Inflammatory macrophage treated with lipopolysaccharide for 4 hours (primary cell): ENCODE measurements around the gene HS2ST1.
"Not testable (repeated sequence)": the region's sequence is repeated elsewhere in the genome, so short reads cannot be mapped to it uniquely, and the experiment has no call there.

Experiments used
- DNase-seq: peaks from one replicate; pipeline ENCODE4 v3.0.0-alpha.2; 2020

HS2ST1 gene

DNA sequence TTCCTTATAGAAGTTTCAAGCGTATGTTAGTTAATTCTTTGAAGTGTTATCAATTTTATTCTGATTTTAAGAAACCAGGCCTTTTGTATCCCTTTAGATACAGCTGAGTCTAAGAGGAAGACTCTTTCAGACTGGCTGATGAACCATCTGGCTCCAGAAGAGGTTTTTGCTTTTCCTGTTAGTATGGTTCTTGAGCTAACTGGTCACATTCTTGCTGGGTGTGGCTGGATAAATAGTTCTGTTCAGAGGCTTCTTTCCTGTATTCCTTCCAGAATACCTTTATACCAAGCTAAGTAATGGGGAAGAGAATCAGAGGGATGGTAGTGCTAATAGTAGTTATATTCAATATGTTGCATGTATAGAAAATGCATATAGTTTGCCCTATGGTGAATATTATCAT, 12.4 kb downstream of the HS2ST1 start:
- no peak for DNase-seq

DNA sequence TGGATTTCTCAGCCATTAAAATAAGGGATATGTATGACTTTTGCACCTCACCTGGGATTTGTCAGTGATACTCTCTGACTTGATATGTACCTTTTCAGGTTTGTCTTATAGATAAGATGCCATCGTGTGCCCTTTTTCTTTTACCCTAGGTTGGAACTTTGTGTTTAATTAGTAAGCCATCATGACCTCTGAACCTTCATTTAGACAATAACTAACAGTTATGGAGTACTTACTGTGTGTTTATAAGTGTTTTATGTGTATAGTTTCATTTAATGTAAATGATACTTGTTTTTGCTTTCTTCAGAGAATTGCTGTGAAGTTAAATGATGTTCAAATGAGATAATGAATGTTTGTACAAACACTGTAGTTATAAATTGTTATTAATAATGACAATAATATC, 14.4 kb downstream of the HS2ST1 start:
- DNase-seq = no peak

DNA sequence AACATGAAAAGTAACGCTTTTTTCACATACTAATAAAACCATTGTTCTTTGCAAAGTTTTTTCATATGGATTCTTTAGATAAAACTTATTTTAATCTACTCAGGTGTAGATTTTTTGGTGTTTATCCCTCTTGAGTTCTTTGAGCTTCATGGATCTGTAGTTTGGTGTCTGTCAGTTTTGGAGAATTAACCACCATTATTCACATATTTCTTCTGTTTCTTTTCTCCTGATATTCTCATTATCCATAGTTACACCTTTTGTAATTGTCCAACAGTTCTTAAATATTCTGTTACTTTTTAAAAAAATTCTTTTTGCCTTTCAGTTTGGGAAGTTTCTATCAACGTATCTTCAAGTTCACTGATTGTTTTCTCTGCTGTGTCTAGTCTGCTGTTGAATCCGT, 18.6 kb downstream of the HS2ST1 start:
- DNase-seq = no peak

DNA sequence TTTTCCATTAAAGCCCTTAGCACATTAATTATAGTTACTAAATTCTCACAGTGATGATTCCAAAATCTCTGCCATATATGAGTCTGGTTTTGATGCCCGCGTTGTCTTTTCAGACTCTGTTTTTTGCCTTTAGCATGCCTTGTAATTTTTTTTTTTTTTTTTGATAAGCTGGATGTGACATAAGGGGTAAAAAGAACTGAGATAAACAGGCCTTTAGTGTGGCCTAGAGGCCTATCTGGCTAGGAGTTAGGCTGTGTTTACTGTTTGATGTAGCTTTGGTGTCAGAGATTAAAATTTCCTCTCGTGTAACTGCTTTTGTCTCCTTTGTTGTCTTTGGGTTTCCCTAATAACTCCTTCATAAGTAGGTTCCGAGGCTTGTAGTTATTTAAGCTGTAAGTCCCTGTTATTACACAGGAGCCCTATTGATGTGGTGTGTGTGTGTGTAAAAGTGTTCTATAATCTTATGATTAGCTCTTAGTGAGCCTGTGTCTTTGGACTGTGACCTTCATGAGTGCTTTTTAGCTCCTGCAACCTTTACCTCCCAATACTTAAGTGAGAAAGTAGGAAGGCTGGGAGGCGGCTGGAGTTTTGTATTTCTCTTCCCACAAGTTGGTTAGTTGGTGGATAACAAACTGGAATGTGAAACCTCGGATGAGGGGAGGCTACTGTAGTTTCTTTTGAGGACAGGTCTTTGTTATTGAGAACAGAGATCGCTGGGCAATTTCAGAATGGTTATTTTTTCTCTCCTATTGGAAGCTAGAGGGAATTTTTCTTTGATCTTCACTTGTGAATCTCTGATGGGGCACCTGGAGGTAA, 19.3 kb downstream of the HS2ST1 start:
- DNase-seq = no peak

DNA sequence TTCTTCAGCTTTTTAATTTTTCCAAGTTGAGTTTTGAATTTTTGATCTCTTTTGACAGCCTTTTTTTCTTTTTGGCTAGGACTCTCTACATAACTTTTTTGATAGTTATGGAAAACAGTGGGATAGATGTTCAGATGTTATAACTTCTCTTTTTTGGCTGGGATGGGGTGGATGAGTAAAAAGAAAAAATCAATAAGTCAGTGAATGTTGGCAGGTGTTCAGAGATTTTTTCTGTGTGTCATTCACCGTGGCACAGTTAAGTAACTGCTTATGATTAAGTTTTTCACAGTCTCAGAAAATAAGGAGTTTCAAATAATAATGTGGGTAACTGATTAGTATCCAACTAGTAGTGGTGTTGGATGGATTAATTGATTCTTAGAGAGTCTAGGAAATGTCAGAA, 24.0 kb downstream of the HS2ST1 start:
- DNase-seq = no peak

DNA sequence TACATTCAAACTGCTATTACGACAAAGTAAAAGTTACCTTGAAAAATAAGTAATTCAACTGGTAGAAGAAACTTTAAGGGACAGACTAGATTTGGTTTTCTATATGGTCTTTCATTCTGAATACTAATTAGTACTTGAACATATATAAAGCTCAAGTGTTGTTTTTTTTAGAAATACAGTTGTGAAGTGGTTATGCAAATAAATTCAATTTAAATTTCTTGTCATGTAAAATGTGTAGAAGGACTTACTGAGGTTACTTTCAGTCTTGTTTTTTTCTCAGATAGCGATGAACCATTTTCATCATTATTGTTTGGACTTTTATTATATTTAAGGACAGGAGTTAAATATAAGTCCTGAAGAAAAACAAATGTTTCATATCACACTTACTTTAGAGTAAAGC, 24.4 kb downstream of the HS2ST1 start:
- no peak for DNase-seq

DNA sequence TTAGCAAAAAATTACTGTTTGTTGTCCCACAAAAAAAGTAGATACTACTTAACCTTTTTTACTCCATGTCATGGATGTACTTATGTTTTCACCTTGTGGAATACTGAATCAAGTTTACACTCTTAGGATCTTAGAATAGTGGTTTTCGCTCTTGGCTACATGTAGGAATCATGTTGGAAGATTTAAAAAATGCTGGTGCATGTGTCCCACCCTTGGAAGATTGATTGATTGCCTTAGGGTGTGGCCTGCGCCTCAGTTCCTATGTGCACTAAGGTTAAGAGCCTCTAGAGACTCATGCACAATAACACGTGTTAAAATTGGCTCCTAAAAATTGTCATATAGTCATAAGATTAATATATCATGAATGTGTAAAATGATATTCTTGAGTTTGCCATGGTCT, 25.0 kb downstream of the HS2ST1 start:
- DNase-seq = no peak

DNA sequence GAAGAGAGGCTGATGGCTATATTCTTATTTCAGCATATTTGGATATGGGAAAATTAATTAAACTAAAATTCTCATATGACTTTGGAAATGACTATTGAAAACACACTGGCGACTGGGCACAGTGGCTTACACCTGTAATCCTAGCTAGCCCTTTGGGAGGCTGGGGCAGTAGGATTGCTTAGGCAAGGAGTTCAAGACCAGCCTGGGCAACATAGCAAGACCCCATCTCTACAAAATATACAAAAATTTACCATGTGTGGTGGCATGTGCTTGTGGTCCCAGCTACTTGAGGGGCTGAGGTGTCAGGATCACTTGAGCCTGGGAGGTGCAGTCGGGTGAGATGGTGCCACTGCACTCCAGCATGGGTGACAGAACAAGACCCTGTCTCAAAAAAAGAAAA, 26.2 kb downstream of the HS2ST1 start:
- DNase-seq = no peak

DNA sequence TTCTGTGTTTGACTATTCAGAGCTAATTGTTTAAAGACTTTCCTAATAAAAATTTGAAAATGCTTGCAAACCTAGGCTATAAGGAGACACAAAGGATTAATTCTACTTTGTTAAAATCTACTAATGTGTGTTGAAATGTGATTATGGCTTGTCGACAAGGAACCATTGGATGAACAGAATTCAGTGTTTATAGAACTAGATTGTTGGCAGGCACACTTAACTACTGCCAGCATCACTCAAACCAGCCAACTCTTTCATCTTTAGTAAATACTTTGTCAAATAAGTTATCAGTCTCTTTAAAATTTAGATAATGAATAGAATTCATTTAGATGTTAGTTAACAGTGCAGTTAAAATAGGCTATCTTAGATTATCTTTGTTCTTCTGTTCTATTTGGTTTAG, 27.6 kb downstream of the HS2ST1 start:
- no peak for DNase-seq

DNA sequence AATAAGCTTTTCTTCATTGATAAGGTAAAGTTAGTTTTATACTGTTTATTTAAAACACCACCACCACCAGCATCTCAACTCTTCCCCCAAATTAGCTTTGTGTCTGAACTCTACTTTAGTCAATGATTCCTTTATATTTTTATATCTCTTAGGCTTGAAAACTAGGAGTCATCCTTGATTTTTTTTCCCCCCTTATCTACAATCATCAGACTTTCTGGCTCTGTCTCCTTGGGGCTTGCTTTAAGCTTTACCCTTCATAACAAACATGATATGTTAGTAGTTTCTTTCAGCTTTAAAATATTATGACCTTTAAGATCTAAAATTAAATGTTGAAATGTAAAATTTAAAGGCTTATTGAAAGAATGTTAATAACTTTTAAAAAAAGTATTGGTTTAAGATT, 28.3 kb downstream of the HS2ST1 start:
- DNase-seq = no peak

DNA sequence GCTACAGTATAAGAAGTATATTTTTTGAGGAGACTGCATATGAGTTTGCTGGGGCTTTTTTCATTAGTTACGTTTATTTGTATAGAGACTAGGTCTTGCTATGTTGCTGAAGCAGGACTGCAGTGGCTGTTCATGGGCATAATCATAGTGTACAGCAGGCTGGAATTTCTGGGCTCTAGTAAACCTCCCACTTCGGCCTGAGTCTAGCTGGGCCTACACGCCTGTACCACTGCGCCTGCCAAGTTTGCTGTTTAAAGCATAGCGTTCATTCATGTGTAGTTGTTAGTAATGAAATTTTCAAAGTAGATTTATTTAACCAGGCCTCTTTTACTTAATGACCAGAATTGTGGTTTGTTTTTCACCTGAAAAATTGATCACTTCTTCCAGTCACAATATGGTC, 33.8 kb downstream of the HS2ST1 start:
- no peak for DNase-seq

DNA sequence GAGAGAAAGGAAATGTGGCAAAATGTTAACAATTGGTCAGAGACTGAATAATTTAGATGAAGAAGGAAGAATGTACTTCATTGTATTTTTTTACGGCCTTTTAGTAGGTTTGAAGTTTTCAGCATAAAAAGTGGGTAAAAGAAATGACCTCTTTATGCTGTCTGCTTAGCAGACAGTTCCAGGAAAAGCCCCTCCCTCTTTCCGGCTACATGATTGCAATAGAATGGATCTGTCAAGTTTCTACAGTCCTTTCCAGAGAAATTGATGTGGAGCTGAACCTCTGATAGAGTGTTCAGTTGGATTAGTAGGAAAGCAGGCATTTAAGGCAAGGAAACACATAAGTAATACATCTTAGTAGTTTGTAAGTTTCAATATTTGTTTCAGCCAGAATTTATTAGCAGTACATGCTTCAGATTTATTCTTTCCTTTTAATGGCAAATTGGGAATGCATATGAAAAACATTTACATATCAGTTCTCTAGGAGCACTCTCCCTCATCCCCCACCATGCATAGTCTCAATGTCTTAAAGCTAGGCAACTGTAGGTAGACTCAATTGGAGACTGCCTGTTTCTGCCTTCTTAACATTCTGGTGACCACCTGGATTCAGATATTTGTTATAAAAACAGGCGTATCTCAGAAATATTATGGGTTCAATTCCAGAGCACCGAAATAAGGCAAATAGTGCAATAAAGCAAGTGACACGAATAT, 36.4 kb downstream of the HS2ST1 start:
- no peak for DNase-seq

DNA sequence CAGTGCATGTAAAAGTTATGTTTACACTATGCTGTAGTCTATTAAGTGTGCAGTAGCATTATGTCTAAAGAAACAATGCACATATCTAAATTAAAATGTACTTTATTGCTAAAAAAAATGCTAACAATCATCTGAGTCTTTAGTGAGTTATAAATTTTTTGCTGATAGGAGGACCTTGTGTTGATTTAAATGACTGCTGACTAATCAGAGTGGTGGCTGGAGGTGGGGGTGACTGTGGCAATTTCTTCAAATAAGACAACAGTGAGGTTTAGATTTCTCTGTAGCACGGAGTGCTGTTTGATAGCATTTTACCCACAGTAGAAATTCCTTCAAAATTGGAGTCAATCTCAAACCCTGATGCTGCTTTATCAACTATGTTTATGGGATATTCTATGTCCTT, 37.0 kb downstream of the HS2ST1 start:
- DNase-seq = no peak

DNA sequence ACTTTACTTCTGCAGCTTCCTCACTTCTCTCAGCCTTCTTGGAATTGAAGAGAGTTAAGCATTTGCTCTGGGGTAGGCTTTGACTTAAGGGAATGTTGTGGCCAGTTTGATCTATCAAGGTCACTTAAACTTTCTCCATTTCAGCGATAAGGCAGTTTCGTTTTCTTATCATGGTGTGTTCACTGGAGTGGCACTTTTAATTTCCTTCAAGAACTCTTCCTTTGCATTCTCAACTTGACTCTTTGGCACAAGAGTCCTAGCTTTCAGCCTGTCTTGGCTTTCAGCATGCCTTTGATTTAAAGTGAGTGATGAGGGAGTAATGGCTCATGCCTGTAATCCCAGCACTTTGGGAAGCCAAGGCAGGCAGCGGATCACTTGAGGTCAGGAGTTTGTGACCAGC, 38.7 kb downstream of the HS2ST1 start:
- DNase-seq = no peak

DNA sequence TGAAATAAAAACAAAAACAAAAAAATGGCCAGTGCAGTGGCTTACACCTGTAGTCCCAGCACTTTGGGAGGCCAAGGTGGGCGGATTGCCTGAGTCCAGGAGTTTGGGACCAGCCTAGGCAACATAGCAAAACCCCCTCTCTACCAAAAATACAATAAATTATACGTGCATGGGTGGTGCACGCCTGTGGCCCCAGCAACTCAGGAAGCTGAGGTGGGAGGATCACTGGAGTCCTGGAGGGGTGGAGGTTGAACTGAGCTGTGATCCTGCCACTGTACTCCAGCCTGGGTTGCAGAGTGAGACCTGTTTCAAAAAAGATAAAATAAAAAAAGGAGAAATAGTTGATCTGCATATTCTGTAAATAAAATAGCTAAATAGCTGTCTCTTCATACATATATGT, 41.2 kb downstream of the HS2ST1 start:
- no peak for DNase-seq

DNA sequence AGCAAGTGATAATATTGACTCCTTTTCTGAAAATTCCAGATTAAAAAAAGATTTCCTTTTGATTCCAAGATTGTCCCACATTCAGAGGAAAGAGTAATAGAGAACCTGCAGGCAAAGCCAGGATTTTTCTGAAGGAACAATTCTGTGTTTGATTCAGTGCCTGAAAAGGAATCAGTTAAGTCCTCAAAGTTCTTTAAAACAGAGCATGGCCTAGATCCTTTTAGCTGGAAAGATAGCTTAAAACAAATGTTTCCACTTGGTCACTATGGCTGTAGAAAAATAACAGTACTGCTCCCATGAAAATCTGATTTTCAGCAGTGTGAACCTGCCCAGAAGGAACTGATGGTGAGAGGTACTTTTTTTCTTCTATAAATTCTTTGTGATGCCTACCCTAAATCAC, 41.8 kb downstream of the HS2ST1 start:
- DNase-seq = no peak

DNA sequence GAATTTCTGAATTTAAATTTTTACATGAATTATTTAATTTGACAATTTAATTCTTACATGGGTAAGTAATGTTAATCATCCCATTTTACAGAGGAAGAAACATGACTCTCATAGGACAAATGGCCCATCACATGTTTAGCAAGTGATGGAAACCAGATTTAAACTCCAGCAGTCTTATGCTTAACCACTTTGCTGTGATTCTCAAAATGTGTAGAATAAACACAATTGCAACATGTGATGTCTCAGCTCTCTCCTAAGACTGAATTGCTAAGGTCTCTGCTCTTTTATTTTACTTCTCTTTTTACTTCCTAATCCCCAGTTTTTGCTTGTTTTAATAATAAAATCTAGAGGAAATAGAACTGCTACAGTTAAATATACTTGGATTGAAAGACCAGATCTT, 42.8 kb downstream of the HS2ST1 start:
- peak; percentile 37 for DNase-seq

DNA sequence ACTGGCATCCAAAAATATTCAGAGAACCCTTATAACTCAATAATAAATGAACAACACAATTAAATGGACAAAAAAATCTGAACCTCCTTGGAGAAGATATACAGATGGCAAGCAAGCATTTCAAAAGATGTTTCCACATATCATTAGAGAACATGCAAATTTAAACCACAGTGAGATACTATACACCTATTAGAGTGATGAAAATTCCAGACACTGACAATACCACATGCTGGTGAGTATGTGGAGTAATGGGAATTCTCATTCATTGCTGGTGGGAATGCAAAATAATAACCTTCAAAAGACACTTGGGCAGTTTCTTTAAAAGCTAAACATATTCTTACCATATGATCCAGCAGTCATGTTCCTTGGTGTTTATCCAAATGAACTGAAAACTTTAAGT, 46.1 kb downstream of the HS2ST1 start:
- DNase-seq = no peak

DNA sequence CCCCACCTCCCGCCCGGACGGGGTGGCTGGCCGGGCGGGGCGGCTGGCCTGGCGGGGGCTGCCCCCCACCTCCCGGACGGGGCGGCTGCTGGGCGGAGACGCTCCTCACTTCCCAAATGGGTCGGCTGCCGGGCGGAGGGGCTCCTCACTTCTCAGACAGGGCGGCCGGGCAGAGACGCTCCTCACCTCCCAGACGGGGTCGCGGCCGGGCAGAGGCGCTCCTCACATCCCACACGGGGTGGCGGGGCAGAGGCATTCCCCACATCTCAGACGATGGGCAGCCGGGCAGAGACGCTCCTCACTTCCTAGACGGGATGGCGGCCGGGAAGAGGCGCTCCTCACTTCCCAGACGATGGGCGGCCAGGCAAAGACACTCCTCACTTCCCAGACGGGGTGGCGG, 49.4 kb downstream of the HS2ST1 start:
- not testable (repeated sequence) for DNase-seq

DNA sequence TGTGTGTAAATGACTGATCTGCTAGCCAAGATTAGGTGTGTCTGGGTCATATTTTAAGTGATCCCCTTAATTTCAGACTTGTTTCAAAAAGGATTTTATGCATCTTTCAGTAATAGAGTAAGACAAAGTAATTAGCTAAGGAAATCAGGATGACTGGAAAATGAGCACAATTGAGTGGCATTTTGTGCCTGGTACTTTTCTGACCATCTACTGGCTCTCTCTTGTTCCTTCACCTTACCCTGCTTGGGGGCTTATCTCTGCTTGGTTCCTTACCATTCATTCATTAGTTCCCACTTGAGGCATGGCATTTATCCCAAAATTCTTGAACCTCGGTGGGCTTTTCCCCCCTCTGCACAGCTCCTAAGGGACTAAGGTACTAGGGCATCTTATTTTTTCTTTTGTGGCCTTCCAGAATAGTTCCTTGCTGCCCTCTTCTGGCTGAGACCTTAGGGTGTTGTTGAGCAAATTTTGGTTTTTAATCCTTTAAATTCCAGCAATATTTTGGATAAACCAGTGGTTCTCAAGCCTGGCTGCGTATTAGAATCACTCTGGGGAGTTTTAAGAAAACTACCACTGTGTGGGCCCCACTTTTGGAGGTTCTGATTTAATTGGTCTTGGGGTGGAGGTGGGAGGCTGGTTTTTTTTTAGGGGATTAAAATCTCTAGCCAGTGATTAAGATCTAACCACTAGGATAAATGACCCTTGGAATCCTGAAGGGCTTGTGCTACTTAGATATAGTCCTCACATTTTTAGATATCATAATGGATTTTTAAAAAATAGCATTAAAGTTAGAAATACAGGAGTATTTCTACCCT, 50.8 kb downstream of the HS2ST1 start:
- DNase-seq = peak; percentile 27

DNA sequence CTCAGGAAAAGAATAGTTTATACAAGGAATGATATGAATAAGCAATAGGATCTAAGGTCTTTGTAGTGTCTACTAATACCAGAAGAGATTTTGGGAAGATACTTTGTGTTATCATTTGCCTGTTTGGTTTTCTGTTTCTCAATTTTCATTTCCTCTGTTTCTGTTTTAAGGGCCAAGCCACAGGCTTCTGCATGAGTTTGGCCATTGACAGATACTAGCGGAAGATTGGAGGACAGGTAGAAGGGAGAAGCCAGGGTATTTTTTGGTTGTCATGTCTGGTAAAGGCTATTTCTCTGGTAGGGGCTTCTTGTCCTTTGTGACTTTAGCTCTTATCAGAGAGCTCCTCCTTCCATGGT, 51.4 kb downstream of the HS2ST1 start:
- peak; percentile 2 for DNase-seq

DNA sequence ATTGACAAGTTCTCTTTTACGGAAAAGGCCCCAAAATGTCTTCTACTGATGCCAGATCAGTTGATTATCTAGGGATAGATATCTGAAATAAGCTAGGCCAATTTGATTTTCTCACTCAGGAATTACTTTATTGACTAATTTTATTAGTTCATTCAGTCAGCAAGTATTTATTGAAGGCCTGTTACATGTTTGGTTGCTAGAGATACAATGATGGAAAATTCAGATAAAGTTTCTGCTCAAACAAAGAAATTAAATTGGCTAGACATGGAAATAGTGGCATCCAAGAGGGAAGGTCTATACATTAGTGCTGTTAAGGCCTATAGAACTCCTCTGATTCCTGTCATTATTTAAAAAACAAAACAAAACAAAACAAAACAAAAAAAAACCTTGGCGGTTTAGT, 56.5 kb downstream of the HS2ST1 start:
- DNase-seq = no peak

DNA sequence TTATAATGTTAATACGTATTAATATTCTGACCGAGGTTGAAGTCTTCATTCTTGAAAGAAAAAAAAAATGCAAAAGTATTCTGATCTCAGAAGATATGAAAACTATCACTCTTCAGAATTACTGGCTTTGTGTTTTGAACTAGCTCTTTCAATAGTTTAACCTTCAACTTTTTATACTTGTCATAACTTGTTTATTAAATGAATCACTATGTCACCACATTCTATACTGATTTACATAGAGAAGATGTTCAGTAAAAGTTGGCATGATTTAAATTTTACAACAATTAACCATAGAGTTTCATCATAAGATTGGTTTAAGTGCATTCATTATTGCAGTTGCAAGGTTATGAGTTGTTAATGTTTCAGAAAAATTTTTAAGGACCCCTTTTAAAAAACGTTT, 57.3 kb downstream of the HS2ST1 start:
- no peak for DNase-seq

DNA sequence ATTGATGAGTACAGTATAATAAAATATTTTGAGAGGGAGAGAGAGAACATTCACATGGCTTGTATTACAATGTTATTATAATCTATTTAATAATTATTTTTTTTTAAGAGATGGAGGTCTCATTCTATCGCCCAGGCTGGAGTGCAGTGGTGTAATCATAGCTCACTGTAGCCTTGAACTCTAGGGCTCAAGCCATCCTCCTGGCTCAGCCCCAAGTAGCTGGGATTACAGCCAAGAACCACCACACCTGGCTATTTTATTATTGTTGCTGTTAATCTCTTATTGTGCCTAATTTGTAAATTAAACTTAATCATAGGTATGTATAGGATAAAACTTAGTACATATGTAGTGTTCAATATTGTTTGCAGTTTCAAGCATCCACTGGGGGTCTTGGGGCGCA, 57.8 kb downstream of the HS2ST1 start:
- no peak for DNase-seq
